H54 (cell line): Measurements from ENCODE around the gene HAVCR1.
"Not testable (repeated sequence)": the region's sequence is repeated elsewhere in the genome, so short reads cannot be mapped to it uniquely, and the experiment has no call there.

Source experiments
- DNase-seq: peaks from one replicate; pipeline ENCODE4 v3.0.0; 2011; ENCODE audit warnings: low spot score, mixed read lengths; ENCODE audit not compliant: insufficient read length
- FAIRE-seq: peaks from 3 replicates; lab custom pipeline; 2011; peaks lifted over from hg19 to GRCh38; lab: Jason Lieb, UNC
- POLR2A ChIP-seq: IDR thresholded peaks from 2 replicates; pipeline ENCODE4 v1.6.1; 2011; ENCODE audit warnings: low read depth, mild to moderate bottlenecking, low read length

The HAVCR1 gene

GRCh38 chr5:157066080-157066479, 7.2 kb upstream of the HAVCR1 start:
- FAIRE-seq (no peak), DNase-seq (no peak)
- TF ChIP-seq POLR2A: no peak

GRCh38 chr5:157063776-157064430, 5.0 kb upstream of the HAVCR1 start:
- TF ChIP-seq POLR2A: no peak
- FAIRE-seq (no peak), DNase-seq (no peak)

- DNase-seq (no peak), FAIRE-seq (no peak)
- TF ChIP-seq POLR2A: no peak
These were observed 975 bp upstream of the HAVCR1 start for GRCh38 chr5:157059891-157060290.

- TF ChIP-seq POLR2A: no peak
- no peak for FAIRE-seq
- DNase-seq: no peak
These were observed 1.2 kb downstream of the HAVCR1 start for GRCh38 chr5:157057459-157058370.

- not testable (repeated sequence) for FAIRE-seq, DNase-seq
These were observed 2.1 kb downstream of the HAVCR1 start for GRCh38 chr5:157056848-157057247.

- DNase-seq: no peak
- TF ChIP-seq POLR2A: no peak
- no peak for FAIRE-seq
These were observed 7.2 kb downstream of the HAVCR1 start for GRCh38 chr5:157051604-157052245.

- no peak for DNase-seq
- no peak for FAIRE-seq
- TF ChIP-seq POLR2A: no peak
These were observed 8.9 kb downstream of the HAVCR1 start for GRCh38 chr5:157050050-157050449.

- DNase-seq (no peak), FAIRE-seq (no peak)
- no peak for TF ChIP-seq POLR2A
These were observed 9.3 kb downstream of the HAVCR1 start for GRCh38 chr5:157049605-157050004.

- no peak for TF ChIP-seq POLR2A
- DNase-seq: no peak
- no peak for FAIRE-seq
These were observed 11.0 kb downstream of the HAVCR1 start for GRCh38 chr5:157047898-157048297.

GRCh38 chr5:157047016-157047415, 11.9 kb downstream of the HAVCR1 start:
- FAIRE-seq, DNase-seq: not testable (repeated sequence)

GRCh38 chr5:157046041-157046440, 12.9 kb downstream of the HAVCR1 start:
- no peak for DNase-seq
- no peak for FAIRE-seq
- no peak for TF ChIP-seq POLR2A

GRCh38 chr5:157045601-157046000, 13.3 kb downstream of the HAVCR1 start:
- DNase-seq (no peak), FAIRE-seq (no peak)
- no peak for TF ChIP-seq POLR2A

- no peak for TF ChIP-seq POLR2A
- DNase-seq (no peak), FAIRE-seq (no peak)
These were observed 20.2 kb downstream of the HAVCR1 start for GRCh38 chr5:157038568-157039187.

GRCh38 chr5:157034106-157035072, 24.5 kb downstream of the HAVCR1 start:
- FAIRE-seq, DNase-seq: not testable (repeated sequence)
